H1 (cell line): ENCODE results near the gene TPM2. TPM values are rescaled to one million over a fixed set of nuclear protein-coding genes. Genes with fewer than 3 reads are reported as not detected.

Experiments used
- CTCF ChIA-PET: fragments of 300-600 bp; sonication (Branson Sonifier 250); formaldehyde crosslinking; loops from one replicate; lab custom pipeline; 2021; ENCODE audit not compliant: partially characterized antibody; lab: Charles Lee
- POLR2A ChIA-PET: fragments of 300-600 bp; sonication (Branson Sonifier 250); formaldehyde crosslinking; loops from one replicate; lab custom pipeline; 2021; ENCODE audit warnings: inconsistent platforms; ENCODE audit not compliant: partially characterized antibody; lab: Charles Lee
- DNase-seq, 2 experiments: peaks; one replicate each; pipeline versions ENCODE4 v3.0.0 to v3.0.0-alpha.2; 2010 to 2022; ENCODE audit warnings: low spot score in 2 of 2, low read depth in 1 of 2, mixed read lengths in 1 of 2
- FAIRE-seq: peaks from 2 replicates; lab custom pipeline; 2011; peaks lifted over from hg19 to GRCh38; lab: Jason Lieb, UNC
- H2AFZ ChIP-seq: 2 replicates; pipeline ENCODE4 v1.8.1; 2012; ENCODE audit warnings: low read length, inconsistent platforms
- H2AK5ac ChIP-seq: 2 replicates; pipeline ENCODE4 v1.6.1; 2013; ENCODE audit warnings: low read depth, low read length
- H2BK120ac ChIP-seq: replicated peaks from 2 replicates; pipeline ENCODE3; 2013; ENCODE audit warnings: low read depth, low read length, inconsistent platforms
- H2BK12ac ChIP-seq: 2 replicates; pipeline ENCODE4 v1.6.1; 2013; ENCODE audit warnings: low read depth, low read length
- H2BK15ac ChIP-seq: 2 replicates; pipeline ENCODE4 v1.6.1; 2013; ENCODE audit warnings: low read length
- H2BK20ac ChIP-seq: 2 replicates; pipeline ENCODE4 v1.6.1; 2013; ENCODE audit warnings: low read length
- H2BK5ac ChIP-seq: 2 replicates; pipeline ENCODE4 v1.6.1; 2013; ENCODE audit warnings: low read depth, low read length
- H3K14ac ChIP-seq: 2 replicates; pipeline ENCODE4 v1.6.1; 2013; ENCODE audit warnings: inconsistent platforms; ENCODE audit not compliant: insufficient read length
- H3K18ac ChIP-seq: 2 replicates; pipeline ENCODE4 v1.6.1; 2013; ENCODE audit warnings: low read length; ENCODE audit errors: extremely low read depth
- H3K23ac ChIP-seq: 2 replicates; pipeline ENCODE4 v1.6.1; 2013; ENCODE audit warnings: inconsistent platforms; ENCODE audit not compliant: insufficient read length
- H3K23me2 ChIP-seq: 2 replicates; pipeline ENCODE4 v1.6.1; 2013; ENCODE audit warnings: low read depth, low read length
- H3K27ac ChIP-seq: 2 replicates; pipeline ENCODE4 v1.6.1; 2011; ENCODE audit warnings: low read depth, low read length, inconsistent platforms
- H3K27me3 ChIP-seq, 4 experiments: replicated peaks in 1 of 4; 1 replicate in 1 of 4; 2 replicates in 3 of 4; pipeline versions ENCODE4 v1.6.1 to v1.8.1; 2011 to 2013; ENCODE audit warnings: low read length in 3 of 4, mild to moderate bottlenecking in 3 of 4, inconsistent platforms in 2 of 4, mixed read lengths in 2 of 4, moderate library complexity in 1 of 4; ENCODE audit not compliant: control insufficient read depth in 3 of 4, insufficient read depth in 3 of 4; ENCODE audit errors: extremely low read depth in 1 of 4
- H3K36me3 ChIP-seq, 4 experiments: 2 replicates each; pipeline versions ENCODE4 v1.6.1 to v1.8.1; 2011 to 2013; ENCODE audit warnings: mild to moderate bottlenecking in 4 of 4, low read length in 3 of 4, moderate library complexity in 2 of 4, control low read depth in 1 of 4, inconsistent platforms in 1 of 4; ENCODE audit not compliant: insufficient read depth in 4 of 4, control insufficient read depth in 2 of 4
- H3K4ac ChIP-seq: replicated peaks from 2 replicates; pipeline ENCODE3; 2013; ENCODE audit warnings: low read length, low read depth, mixed read lengths, inconsistent platforms; ENCODE audit not compliant: insufficient read length
- H3K4me1 ChIP-seq, 4 experiments: replicated peaks in 1 of 4; 1 replicate in 1 of 4; 2 replicates in 3 of 4; pipeline versions ENCODE4 v1.6.1 to v1.8.1; 2011 to 2013; ENCODE audit warnings: low read length in 3 of 4, inconsistent platforms in 2 of 4, mixed read lengths in 1 of 4; ENCODE audit not compliant: insufficient read depth in 4 of 4, control insufficient read depth in 3 of 4
- H3K4me2 ChIP-seq, 2 experiments: 2 replicates each; pipeline versions ENCODE4 v1.6.1 to v1.8.1; 2011 to 2013; ENCODE audit warnings: low read depth in 2 of 2, low read length in 2 of 2, control low read depth in 1 of 2, inconsistent platforms in 1 of 2, mild to moderate bottlenecking in 1 of 2; ENCODE audit not compliant: insufficient read depth in 1 of 2
- H3K4me3 ChIP-seq, 4 experiments: fragments of 200-600, 300-600 bp in 1 of 4; sonication (generic), shearing (Covaris generic), sonication (Bioruptor Twin) in 1 of 4; 2 replicates each; pipeline versions ENCODE4 v1.5.1 to v1.8.1; 2011 to 2016; ENCODE audit warnings: low read length in 4 of 4, low read depth in 3 of 4, control low read depth in 2 of 4, inconsistent platforms in 2 of 4, mild to moderate bottlenecking in 2 of 4, mixed read lengths in 1 of 4, moderate library complexity in 1 of 4; ENCODE audit not compliant: insufficient read depth in 2 of 4; ENCODE audit errors: extremely low read depth in 1 of 4
- H3K56ac ChIP-seq: replicated peaks from 2 replicates; pipeline ENCODE3; 2013; ENCODE audit warnings: low read depth, mild to moderate bottlenecking, mixed read lengths, low read length, inconsistent platforms; ENCODE audit not compliant: insufficient read length
- H3K79me1 ChIP-seq: 2 replicates; pipeline ENCODE4 v1.6.1; 2013; ENCODE audit warnings: low read depth, low read length, control low read depth
- H3K79me2 ChIP-seq, 2 experiments: 2 replicates each; pipeline versions ENCODE4 v1.6.1 to v1.8.1; 2012 to 2013; ENCODE audit warnings: low read length in 2 of 2, mild to moderate bottlenecking in 2 of 2, inconsistent platforms in 1 of 2; ENCODE audit not compliant: insufficient read depth in 2 of 2, control insufficient read depth in 1 of 2
- H3K9ac ChIP-seq, 4 experiments: replicated peaks in 1 of 4; 1 replicate in 1 of 4; 2 replicates in 3 of 4; pipeline versions ENCODE4 v1.6.1 to v1.8.1; 2011 to 2013; ENCODE audit warnings: low read depth in 3 of 4, low read length in 3 of 4, control low read depth in 2 of 4, mild to moderate bottlenecking in 2 of 4, moderate library complexity in 2 of 4, inconsistent platforms in 1 of 4; ENCODE audit errors: extremely low read depth in 1 of 4
- H3K9me3 ChIP-seq, 2 experiments: 2 replicates each; pipeline versions ENCODE4 v1.6.1 to v1.8.1; 2012 to 2013; ENCODE audit warnings: mild to moderate bottlenecking in 2 of 2, moderate library complexity in 2 of 2, control low read depth in 1 of 2, inconsistent platforms in 1 of 2, low read depth in 1 of 2, low read length in 1 of 2, mixed read lengths in 1 of 2; ENCODE audit not compliant: insufficient read depth in 2 of 2
- H4K20me1 ChIP-seq, 2 experiments: replicated peaks in 1 of 2; 2 replicates each; pipeline versions ENCODE3 to v1.8.1; 2011 to 2013; ENCODE audit warnings: inconsistent platforms in 2 of 2, low read length in 2 of 2, mild to moderate bottlenecking in 1 of 2; ENCODE audit not compliant: insufficient read depth in 2 of 2, control insufficient read depth in 1 of 2
- H4K5ac ChIP-seq: 2 replicates; pipeline ENCODE4 v1.6.1; 2013; ENCODE audit warnings: low read length, low read depth, mixed read lengths, inconsistent platforms; ENCODE audit not compliant: insufficient read length
- H4K8ac ChIP-seq: 2 replicates; pipeline ENCODE4 v1.8.0; 2013; ENCODE audit warnings: mild to moderate bottlenecking, moderate library complexity, low read length, inconsistent platforms; ENCODE audit not compliant: insufficient read depth; ENCODE audit errors: extremely low read depth
- H4K91ac ChIP-seq: replicated peaks from 2 replicates; pipeline ENCODE3; 2013; ENCODE audit warnings: low read length, mixed read lengths, inconsistent platforms; ENCODE audit not compliant: insufficient read length
- EP300 ChIP-seq, 2 experiments: IDR thresholded peaks; 1 replicate in 1 of 2; 2 replicates in 1 of 2; pipeline ENCODE4 v1.6.1; 2011 to 2012; ENCODE audit warnings: low read depth in 2 of 2, low read length in 2 of 2, mild to moderate bottlenecking in 2 of 2, borderline replicate concordance in 1 of 2, inconsistent platforms in 1 of 2, moderate library complexity in 1 of 2
- JUN ChIP-seq: IDR thresholded peaks from 2 replicates; pipeline ENCODE4 v1.6.1; 2011; ENCODE audit warnings: low read depth, mild to moderate bottlenecking, improper control_type of control experiment, low read length
- JUND ChIP-seq: IDR thresholded peaks from 2 replicates; pipeline ENCODE4 v1.6.1; 2011; ENCODE audit warnings: mild to moderate bottlenecking, improper control_type of control experiment, low read length
- NANOG ChIP-seq: IDR thresholded peaks from 2 replicates; pipeline ENCODE4 v1.6.1; 2011; ENCODE audit warnings: low read length, low read depth, mild to moderate bottlenecking, inconsistent platforms; ENCODE audit not compliant: insufficient read depth, poor library complexity, severe bottlenecking
- PHF8 ChIP-seq: fragments of 200-600 bp; sonication (generic); conservative IDR thresholded peaks from 2 replicates; pipeline ENCODE4 v1.7.1; 2012; ENCODE audit warnings: low read depth, mild to moderate bottlenecking, inconsistent platforms, low read length, moderate library complexity
- POLR2AphosphoS5 ChIP-seq: IDR thresholded peaks from 2 replicates; pipeline ENCODE4 v1.6.1; 2011; ENCODE audit warnings: low read depth, low read length
- RAD21 ChIP-seq, 2 experiments: IDR thresholded peaks in 1 of 2; conservative IDR thresholded peaks in 1 of 2; 2 replicates each; pipeline ENCODE4 v1.6.1; 2011; ENCODE audit warnings: low read depth in 2 of 2, low read length in 2 of 2, improper control_type of control experiment in 1 of 2, inconsistent platforms in 1 of 2, mild to moderate bottlenecking in 1 of 2, moderate library complexity in 1 of 2
- TBP ChIP-seq: IDR thresholded peaks from 2 replicates; pipeline ENCODE4 v1.6.1; 2011; ENCODE audit warnings: low read depth, low read length, improper control_type of control experiment
- TEAD4 ChIP-seq: IDR thresholded peaks from 2 replicates; pipeline ENCODE4 v1.6.1; 2012; ENCODE audit warnings: low read depth, low read length, inconsistent platforms, mixed read lengths
- YY1 ChIP-seq: IDR thresholded peaks from 2 replicates; pipeline ENCODE4 v1.6.1; 2011; ENCODE audit warnings: low read depth, mild to moderate bottlenecking, low read length
- WGBS, 2 experiments: shearing (Covaris generic) in 1 of 2; methylation state at CpG; one replicate each; pipeline versions ENCODE4 v1.1.6 to v1.1.7; 2013 to 2015; ENCODE audit warnings: low lambda C conversion rate in 2 of 2, mixed read lengths in 2 of 2, inconsistent platforms in 1 of 2, low coverage in 1 of 2, missing lambda C conversion rate in 1 of 2; ENCODE audit not compliant: insufficient replicate concordance in 2 of 2, insufficient coverage in 1 of 2, insufficient read length in 1 of 2; ENCODE audit errors: extremely low coverage in 1 of 2, missing lambda C conversion rate in 1 of 2; 5-methylcytosine and 5-hydroxymethylcytosine counted together
- polyA plus RNA-seq, 7 experiments: library from polyadenylated mRNA; depleted of rRNA in 3 of 7; stranded (reverse) in 5 of 7; unstranded in 2 of 7; fragments of >200 nt in 5 of 7; fragments of 200-250 nt in 2 of 7; gene quantifications; 1 replicate in 5 of 7; 2 replicates in 1 of 7; 4 replicates in 1 of 7; pipeline versions ENCODE4 v1.2.1 to v1.2.3, GENCODE V29; 2011 to 2013; ENCODE audit warnings: missing spikeins in 2 of 7, mixed read lengths in 2 of 7
- total RNA-seq: library from RNA; stranded (reverse); fragmentation: NEBNext Ultra II Directional; extraction: Animal tissue kit (Norgen Biotek cat#: 25700); gene quantifications from 2 replicates; pipeline ENCODE4 v1.2.1, GENCODE V29; 2021
- TF ChIP-seq, protein P1 (sequence below): IDR thresholded peaks from 2 replicates; pipeline ENCODE4 v1.6.1; 2012; ENCODE audit warnings: inconsistent platforms

TPM2 gene
- total and polyA plus RNA-seq, 2 of the 8 experiments (the other 6 are each of a cell fraction or from before 2014, with no cell fraction given), result 62.5 to 181 TPM

DNA sequence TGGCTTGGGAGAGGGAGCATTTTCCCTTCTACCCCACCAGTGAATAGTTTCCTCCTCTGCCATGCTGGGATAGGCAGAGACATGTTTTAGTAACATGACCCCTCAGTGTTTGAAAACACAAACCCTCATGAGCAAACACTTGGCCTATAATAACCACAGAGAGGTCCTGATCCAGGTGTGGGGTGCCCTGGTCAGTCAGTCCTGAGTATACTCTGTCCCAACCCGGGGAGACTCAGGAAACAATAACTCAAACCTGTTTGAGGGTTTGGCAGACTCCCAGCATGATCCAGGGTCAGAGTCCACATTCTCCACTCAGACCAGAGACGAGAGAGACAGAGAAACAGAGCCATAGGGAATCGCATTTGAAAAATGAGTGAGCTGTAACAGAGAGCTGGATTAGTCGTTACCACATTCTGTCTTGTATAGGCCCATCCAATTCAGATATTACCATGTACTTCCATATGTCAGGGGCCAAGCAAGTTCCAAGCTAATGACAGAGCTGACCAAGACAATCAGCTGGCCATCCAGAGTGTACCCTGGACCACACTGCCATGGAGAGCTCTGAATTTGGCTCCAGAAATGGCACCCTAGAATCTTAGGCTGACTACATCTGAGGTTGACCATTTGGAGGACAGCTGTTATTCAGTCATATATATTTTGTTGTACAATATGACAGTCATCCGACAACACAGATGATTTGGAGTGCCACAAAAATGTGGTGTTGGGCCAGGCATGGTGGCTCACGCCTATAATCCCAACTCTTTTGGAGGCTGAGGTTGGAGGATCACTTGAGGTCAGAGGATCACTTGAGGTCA is 20.2 kb downstream of the TPM2 start:
- Histone ChIP-seq H3K4me2 (no peak overlapping the region), H3K27ac (no peak overlapping the region), H2BK120ac (no peak overlapping the region), H4K5ac (no peak overlapping the region), H2BK5ac (no peak overlapping the region), H2BK20ac (no peak overlapping the region), H3K4me1 (peaks cover 0 to 3% (median under 1%) of the 10 kb centered on the region in 4 experiments; a peak in 5 of 7 replicates), H2BK12ac (no peak overlapping the region), H3K14ac (no peak overlapping the region), H3K18ac (no peak overlapping the region), H2AK5ac (no peak overlapping the region), H3K56ac (no peak overlapping the region), H3K9me3 (no peaks in the 10 kb centered on the region), H3K36me3 (no peaks in the 10 kb centered on the region), H2BK15ac (no peak overlapping the region), H4K91ac (no peak overlapping the region), H3K9ac (no peak overlapping the region), H4K8ac (no peak overlapping the region), H3K27me3 (peaks cover 0 to 3% (median 0%) of the 10 kb centered on the region in 4 experiments; a peak in 4 of 7 replicates), H4K20me1 (no peaks in the 10 kb centered on the region), H2AFZ (no peak overlapping the region), H3K79me1 (no peaks in the 10 kb centered on the region), H3K23me2 (peaks cover 2% of the 10 kb centered on the region; the same call in 1 of the 2 replicates), H3K23ac (no peak overlapping the region), H3K79me2 (no peaks in the 10 kb centered on the region), H3K4ac (no peak overlapping the region), H3K4me3 (no peak overlapping the region)
- DNase-seq, result no peak
- 80% methylated on average over 6 of the region's 6 CpGs; no CpG with 5 or more reads in 1 of the 2 experiments for WGBS, 2 experiments
- CTCF ChIA-PET, result interaction anchor here (0.6 to 14.6 kb wide), 15 partner anchors 9 to 659 kb away, joined by 3 to 170 read pairs (median 3); partner anchors contain the start of genes CCDC107, CREB3, RMRP and TLN1
- FAIRE-seq, result no peak
- POLR2A ChIA-PET, result interaction anchor here (1.1 to 2.0 kb wide), 4 partner anchors 10 to 22 kb away, joined by 3 to 6 read pairs (median 3); partner anchors contain the start of genes CCDC107 and RMRP
- TF ChIP-seq PHF8, result no peak
- no peak for TF ChIP-seq YY1
- no peak for TF ChIP-seq TBP
- no peak for TF ChIP-seq JUN
- TF ChIP-seq, protein P1, sequence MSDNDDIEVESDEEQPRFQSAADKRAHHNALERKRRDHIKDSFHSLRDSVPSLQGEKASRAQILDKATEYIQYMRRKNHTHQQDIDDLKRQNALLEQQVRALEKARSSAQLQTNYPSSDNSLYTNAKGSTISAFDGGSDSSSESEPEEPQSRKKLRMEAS, result no peak
- TF ChIP-seq EP300 (IDR thresholded peaks at IDR 0.05; ENCODE audit: borderline replicate concordance in 1 of 2, low read depth in 2 of 2, low read length in 2 of 2), result no peak
- TF ChIP-seq POLR2AphosphoS5, result no peak
- TF ChIP-seq RAD21 (IDR thresholded peaks at IDR 0.05 in 1 of 2, conservative IDR thresholded peaks at IDR 0.05 in 1 of 2; ENCODE audit: low read depth in 2 of 2, low read length in 2 of 2), result no peak
- no peak for TF ChIP-seq NANOG
- no peak for TF ChIP-seq TEAD4
- no peak for TF ChIP-seq JUND
